HG03280 (cell line): ENCODE results near the gene KDF1.
A peak's percentile ranks its signal among the peaks of the same experiment; 100 is the strongest.
"Not testable (repeated sequence)": the region's sequence is repeated elsewhere in the genome, so short reads cannot be mapped to it uniquely, and the experiment has no call there.

Experiments
- ATAC-seq: cut with Tn5 transposase; IDR thresholded peaks from one replicate; pipeline ENCODE4 v1.9.1; 2021; ENCODE audit warnings: mild to moderate bottlenecking, moderate library complexity; ENCODE audit not compliant: unreplicated experiment

The KDF1 gene

DNA sequence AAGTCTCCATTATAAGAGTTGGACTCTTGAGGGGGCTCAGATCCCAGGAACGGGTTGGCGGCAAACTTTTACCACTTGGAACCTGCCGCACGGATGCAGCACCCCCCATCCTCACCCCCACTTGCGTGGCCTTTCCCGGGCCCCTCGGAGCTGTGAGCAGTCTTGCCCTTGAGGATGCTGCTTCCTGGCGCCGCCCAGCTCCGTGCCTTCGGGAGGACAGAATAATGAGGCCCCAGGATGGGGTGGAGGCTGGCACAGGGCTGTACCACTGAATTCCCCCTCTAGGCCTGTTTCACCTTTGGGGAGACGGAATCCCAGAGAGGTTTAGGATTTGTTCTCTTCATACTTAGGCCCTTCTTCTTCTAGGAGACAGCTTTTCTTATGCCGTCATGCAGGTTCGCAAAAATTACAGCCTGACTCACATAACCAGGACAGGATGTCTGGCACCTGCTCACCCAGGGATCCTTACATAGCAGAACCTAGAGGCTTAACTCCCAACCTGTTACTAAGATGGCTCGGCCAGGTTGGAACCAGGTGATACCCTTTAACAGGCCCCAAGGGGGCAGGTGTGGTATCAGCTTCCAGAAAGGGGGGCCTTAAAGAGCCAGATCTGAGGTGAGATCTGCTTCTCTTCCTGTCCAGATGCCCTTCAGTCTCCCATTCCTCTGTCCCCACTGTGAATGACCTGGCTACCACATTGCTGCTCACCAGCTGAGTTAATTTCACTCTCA is 34.7 kb upstream of the KDF1 start:
- ATAC-seq = no peak

DNA sequence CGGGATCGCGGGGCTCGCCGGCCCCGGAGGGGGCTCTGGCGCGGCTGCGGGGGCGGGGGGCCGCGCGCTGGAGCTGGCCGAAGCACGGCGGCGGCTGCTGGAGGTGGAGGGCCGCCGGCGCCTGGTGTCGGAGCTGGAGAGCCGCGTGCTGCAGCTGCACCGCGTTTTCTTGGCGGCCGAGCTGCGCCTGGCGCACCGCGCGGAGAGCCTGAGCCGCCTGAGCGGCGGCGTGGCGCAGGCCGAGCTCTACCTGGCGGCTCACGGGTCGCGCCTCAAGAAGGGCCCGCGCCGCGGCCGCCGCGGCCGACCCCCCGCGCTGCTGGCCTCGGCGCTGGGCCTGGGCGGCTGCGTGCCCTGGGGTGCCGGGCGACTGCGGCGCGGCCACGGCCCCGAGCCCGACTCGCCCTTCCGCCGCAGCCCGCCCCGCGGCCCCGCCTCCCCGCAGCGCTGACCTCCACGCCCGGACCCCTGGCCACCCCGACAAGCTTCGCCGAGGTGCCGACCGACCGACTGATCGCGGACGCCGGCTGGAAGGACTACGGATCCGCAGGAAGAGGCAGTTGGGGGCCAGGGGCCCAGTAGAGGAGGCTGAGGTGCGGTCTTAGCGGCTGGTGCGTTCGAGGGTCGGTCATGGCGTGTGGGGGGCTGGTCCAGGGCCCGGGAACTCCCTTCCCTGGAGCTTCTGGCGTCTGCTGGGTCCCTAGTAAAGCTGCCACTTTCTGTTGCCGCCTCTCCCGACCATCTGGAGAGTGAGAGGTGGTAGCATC is 33.9 kb upstream of the KDF1 start:
- ATAC-seq = no peak

DNA sequence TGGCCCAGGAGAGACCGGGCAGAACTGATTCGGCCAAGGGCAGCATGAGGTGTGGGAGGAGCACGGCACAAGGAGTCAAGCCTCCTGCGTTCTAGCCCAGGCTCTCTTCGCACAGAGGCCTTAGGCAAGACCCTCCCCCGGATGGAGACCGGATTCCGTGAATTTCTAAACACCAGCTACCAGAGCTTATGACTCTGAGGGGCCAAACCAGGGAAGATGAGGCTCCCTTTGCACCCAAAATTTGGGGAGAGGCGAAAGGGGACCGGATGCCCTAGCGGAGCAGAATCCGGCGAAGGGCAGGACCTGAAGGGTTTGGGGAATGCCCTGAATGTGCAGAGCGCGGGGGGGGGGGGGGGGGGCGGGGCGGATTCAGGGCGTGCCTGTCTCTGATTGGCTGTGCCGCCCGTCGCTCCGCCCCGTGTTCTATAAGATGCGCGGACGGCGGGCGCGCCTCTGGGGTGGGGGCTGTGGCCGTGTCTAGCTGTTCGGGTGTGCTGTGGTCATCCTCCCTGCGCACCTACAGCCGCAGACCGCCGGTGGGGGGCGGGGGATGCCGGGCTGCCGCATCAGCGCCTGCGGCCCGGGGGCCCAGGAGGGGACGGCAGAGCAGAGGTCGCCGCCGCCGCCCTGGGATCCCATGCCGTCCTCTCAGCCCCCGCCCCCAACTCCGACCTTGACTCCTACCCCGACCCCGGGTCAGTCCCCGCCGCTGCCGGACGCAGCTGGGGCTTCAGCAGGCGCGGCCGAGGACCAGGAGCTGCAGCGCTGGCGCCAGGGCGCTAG is 33.2 kb upstream of the KDF1 start, which contains the start of gene TRNP1:
Gene TRNP1, plus strand, starts transcription at position 456 of the 783 bp plus-strand sequence. Its CDS starts 95 bp downstream, at position 551.
- ATAC-seq = peak; percentile 42

DNA sequence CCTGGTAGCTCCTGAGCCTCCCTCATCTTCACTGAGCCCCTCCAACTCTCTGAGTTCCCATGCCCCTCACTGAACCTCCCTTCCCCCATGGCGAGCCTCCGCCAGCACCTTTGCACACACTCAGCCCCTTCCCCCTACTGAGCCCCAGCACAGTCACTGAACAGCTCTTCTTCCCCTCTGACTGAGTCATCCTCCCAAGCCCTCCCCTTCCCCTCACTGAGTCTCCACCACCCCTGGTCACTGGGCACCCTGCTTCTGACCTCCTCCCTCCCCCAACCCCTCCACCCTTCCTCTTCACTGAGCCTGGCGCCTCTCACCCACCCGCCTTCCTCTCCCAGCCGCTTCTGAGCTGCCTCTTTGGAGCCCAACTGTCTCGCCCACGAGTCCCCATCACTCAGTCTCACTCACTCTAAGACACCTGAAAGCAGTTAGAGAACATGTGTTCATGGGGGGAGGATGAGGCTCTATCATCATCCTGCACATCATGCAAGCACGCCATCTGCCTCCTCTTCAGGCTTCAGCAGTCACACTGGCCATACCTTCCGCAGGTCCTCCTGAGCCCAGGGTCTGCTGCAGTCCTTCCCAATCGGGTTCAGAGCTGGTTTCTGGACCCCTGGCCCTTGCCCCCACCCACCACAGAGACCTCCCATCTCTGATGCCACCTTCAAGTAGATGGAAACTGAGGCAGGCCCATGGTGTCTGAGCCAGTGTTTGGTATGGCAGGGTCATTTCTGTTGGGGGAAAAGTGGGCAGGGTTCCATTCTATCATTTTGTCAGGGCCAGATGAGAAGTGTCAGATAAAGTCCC is 31.2 kb upstream of the KDF1 start:
- ATAC-seq = no peak

DNA sequence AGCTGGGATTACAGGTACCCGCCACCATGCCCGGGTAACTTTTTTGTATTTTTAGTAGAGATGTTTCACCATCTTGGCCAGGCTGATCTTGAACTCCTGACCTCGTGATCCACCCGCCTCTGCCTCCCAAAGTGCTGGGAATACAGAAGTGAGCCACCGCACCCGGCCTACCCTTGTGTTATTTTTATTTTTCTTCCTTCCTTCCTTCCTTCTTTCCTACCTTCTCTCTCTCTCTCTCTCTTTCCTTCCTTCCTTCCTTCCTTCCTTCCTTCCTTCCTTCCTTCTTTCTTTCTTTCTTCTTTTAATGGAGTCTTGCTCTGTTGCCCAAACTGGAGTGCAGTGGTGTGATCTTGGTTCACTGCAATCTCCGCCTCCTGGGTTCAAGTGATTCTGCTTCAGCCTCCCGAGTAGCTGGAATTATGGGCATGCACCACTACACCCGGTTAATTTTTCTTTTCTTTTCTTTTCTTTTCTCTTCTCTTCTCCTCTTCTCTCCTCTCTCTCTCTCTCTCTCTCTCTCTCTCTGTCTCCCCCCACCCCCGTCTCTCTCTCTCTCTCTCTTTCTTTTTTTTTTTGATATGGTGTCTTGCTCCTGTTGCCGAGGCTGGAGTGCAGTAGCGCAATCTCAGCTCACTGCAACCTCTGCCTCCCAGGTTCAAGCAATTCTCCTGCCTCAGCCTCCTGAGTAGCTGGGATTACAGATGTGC is 29.3 kb upstream of the KDF1 start:
- not testable (repeated sequence) for ATAC-seq

DNA sequence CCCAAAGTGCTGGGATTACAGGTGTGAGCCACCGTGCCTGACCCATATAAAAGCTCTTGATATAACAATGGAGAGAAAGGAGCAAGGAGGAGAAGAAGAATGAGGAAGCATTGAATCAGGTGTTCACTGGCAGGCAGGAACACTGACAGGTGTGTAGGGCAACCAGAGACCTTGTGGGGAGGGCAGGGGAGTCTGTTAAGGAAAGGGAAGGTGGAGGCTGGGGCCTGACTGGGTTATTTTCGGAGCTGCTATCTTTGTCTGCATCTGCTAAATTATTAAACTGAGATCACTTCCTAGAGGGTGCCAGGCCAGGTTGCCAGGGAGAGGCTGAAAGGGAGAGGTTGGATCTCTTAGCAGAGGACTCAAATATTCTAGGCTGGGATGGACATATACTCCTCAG is 26.4 kb upstream of the KDF1 start:
- no peak for ATAC-seq

DNA sequence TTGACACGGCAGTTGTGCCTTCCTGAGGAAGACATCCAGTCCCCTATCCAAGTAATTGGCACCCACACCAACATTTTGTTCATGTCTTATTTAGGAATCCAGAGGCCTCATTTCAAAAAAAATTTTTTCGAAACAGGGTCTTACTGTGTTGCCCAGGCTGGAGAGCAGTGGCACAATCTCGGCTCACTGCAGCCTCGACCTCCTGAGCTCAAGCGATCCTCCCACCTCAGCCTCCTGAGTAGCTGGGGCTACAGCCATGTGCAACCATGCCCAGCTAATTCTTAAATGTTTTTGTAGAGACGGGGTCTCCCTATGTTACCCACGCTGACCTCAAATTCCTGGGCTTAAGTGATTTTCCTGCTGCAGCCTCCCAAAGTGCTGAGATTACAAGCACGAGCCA is 24.0 kb upstream of the KDF1 start:
- no peak for ATAC-seq

DNA sequence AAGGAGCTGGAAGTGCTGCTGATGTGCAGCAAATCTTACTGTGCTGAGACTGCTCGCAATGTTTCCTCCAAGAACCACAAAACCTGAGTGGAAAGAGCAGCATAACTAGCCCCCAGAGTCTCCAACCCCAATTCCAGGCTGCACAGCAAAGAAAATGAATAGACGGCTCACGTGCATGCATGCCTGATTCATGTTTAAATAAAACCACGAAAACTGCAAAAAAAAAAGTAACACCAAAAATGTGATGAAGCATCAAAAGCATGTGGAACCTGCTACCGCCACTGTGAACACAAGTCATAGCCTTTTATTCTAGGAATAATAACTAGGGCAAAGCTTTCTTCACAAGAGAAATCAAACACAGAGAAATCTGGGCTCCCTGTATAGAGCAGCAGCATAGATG is 23.6 kb upstream of the KDF1 start:
- no peak for ATAC-seq

DNA sequence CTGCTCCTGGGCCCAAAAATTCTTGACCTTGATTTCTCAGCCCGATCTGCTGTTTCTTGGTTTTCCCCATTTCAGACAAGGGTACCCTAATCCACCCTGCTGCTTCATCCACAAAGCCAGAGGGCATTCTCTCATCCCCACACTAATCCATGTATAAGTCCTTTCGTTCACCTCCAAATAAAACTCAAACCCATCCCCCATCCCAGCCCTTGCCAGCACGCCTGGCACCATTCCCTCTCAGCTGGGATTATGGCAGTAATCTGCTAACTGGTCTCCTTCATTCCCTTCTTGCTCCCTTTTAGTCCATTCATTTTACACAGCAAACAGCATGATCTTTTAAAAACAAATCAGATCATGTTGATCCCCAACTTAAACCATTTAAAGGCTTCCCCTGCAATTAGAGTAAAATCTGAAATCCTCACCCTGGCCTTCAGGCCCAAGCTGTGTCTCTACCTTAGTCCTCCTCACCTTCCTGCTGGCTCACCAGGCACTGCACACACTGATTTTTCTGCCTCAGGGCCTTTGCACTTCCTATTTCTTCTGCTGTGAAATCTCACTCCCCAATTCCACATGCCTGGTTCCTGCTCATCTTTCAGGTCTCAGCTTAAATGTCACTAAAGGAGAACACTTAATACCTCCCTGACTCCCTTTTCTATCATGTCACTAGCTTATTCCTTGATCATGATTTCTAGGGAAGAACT is 21.0 kb upstream of the KDF1 start:
- ATAC-seq = no peak

DNA sequence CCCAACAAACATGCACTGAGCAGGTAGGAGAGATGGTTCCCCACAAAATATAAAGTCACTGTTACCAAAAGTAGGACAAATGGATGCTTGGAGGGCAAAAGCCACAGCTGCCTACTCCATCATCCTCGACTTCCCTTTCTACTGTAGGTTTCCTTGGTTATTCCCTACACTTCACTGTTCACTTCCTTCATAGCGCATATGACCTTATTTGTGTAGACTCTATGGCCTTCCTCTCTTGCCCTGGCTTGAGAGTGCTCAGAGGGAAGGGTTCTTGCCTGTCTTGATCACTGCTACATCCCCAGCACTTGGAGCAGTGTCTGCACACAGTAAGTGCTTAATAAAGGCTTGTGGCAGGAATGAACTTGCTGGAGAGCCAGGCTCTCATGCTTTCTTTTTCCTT is 18.6 kb upstream of the KDF1 start:
- no peak for ATAC-seq

DNA sequence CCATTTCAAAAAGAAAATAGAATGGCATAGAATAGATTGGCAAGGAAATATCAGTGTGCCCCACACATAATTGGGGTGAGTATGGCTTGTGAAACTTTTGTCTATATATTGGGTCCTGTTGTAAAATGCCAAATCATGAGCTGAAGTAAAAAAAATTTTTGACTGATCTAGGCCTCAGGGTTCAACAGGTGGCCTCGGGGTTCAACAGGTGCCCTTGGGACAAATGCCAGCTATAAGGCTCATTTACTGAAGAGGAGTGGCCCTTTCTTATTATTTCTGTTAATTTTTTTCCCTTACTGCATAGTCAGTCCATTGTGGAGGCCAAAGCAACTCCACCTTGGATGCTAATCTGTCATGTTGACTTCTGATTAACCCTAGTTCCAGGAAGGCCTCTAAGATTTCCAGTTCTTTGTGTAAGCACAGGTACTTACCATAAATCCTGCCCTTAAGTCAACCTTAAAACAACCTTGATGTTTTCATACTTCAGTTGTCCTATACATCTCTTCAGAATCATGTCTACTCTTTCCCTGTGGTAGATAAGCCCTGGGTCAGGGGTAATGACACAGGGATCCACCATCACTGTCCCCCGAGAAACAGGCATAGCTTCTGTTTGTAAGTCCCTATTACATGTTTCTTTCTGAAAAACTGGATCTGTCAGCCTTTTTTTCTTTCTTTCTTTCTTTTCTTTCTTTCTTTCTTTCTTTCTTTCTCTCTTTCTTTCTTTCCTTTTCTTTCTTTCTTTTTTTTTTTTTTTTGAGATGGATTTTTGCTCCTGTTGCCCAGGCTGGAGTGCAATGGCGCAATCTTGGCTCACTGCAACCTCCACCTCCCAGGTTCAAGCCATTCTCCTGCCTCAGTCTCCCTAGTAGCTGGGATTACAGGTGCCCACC is 16.6 kb upstream of the KDF1 start:
- ATAC-seq = no peak

DNA sequence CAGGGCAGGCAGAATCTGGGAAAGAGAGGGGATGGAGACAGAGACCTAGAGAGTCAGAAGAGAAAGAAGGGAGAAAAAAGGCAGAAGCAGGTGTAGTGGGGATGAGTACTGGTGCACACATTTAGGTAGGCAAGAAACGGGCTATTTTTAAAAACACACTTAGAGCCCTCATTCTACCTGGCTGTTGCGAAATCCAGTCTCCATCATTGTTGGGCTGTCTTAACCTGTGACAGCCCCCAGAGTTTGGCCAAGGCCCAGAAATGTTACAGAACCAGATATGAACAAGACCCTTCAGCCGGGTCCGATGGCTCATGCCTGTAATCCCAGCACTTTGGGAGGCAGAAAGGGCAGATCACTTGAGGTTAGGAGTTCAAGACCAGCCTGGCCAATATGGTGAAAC is 12.6 kb upstream of the KDF1 start:
- no peak for ATAC-seq

DNA sequence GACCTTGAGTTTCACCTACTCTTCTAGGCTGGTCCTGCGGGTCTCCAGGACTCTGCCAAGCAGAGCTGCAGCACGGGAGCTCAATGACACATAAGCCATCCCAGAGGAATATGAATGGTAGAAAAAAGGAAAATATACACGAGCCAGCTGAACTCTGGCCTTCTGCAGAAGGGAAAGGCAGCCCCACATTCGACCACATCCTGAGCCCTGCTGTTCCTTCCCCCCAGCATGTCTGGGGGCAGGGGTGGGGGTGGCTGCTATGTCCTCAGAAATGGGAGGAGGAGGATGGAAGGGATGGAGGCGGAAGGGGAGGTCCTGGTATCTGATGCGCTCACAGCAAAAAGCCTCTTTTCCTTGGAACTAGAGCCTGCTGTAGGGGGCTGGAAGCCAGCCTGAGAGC is 12.1 kb upstream of the KDF1 start:
- no peak for ATAC-seq

DNA sequence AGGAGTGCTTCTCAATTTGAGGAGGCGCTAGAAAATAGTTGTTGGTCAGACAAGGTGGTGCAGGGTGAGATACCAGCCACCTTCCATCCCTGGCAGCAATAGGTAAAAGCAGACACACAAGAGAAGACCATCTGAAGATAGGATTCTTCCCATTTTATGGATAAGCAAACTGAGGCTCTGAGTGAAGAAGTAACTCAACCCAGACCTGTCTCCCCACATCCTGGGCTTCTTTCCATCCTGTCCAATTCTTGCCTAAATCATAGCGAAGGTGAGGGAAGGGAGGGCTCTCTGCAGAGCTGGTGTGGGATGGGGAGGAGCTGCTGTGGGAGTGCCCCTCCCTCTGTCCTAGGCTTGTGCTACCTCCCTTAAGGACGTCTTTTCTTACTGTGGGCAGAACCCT is 11.3 kb upstream of the KDF1 start:
- ATAC-seq = no peak

DNA sequence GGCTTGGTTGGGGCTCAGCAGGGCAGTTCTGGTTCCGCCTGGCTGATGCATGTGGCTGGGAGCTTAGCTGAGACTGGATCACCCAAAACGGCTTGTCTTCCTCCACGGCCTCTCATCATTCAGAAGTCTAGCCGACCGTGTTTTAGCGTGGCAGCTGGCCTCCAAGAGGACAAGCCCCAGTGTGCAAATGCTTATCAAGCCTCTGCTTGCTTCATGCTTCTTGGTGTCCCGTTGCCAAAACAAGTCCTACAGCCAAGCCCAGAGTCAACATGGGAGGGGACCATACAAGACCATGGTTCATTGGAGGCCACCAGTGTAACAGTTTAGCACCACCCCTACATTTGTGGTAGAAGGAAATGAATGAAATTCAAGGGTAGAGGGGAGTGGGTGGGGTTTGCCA is 10.5 kb upstream of the KDF1 start:
- no peak for ATAC-seq

DNA sequence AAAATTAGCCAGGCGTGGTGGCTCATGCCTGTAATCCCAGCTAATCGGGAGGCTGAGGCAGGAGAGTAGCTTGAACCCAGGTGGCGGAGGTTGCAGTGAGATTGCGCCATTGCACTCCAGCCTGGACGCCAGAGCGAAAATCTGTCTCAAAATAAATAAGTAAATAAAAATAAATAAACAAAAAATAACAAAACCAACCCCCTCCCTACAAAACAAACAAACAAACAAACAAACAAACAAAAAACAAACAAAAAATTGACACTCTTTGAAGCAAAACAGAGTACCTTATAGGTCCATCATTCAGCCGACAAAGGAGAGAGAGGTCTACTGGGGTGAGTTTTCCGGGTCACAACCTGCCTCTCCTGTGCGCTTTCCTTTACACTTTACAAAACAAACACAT is 5.4 kb upstream of the KDF1 start:
- ATAC-seq = no peak

DNA sequence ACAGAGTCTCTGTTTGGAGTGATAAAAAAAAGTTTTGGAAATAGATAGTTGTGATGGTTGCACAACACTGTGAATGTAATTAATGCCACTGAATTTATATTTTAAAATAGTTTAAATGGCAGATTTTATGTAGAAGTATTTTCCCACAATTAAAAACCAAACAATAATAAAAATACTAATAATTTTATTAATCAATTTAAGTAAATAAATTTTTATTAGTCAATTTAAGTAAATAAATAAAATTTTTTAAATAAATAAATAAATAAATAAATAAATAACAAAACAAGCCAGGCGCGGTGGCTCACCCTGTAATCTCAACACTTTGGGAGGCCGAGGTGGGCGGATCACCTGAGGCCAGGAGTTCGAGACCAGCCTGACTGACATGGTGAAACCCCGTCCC is 4.9 kb upstream of the KDF1 start:
- no peak for ATAC-seq

DNA sequence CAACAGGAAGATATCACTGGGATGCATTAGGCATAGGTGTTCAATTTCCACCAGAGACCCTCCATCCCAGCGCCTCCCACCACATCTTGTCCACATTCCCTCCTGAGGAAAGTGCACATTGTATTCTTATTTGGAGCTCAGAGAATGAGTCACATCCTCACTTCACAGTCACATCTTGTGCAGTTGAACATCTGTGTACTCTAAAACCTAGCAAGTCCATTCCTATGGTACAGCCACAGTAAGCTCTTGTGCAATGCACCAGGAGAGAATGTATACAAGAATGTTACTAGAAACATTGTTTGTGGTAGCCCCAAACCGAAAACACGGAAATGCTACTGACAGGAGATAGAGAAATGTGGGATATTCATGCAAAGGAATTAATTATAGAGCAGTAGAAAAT is 1.6 kb upstream of the KDF1 start:
- no peak for ATAC-seq

DNA sequence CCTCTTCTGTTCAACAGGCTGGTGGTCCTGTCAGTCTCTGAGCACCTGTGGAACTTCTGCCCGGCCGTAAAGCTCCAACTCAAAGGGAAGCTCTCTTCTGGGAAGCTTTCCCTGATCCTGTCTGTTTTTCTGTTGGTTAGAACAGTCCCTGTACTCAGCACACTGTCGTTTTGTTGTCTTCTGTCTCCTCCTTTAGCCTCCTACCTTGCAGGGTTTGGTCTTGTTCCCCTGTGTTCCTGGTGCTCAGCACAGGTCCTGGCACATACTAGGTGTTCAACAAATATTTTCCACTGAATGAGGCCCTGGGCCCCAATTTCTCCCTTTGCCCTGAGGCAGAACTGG is 328 bp upstream of the KDF1 start:
- ATAC-seq = no peak
